NOMO-1 treated with DMSO at 0.1 percent for 48 hours (cell line): Measurements from ENCODE around the gene RNF125.
A peak's percentile ranks its signal among the peaks of the same experiment; 100 is the strongest.

Experiments
- DNase-seq: peaks from one replicate; lab custom pipeline; 2025; ENCODE audit not compliant: unreplicated experiment; lab: John Stamatoyannopoulos, UW

The RNF125 gene

GRCh38 chr18:32021756-32022564 lies 3.3 kb downstream of the RNF125 start:
- no peak for DNase-seq

- DNase-seq: no peak
Observed at GRCh38 chr18:32025744-32026143, 7.1 kb downstream of the RNF125 start.

GRCh38 chr18:32026491-32027086 lies 8.0 kb downstream of the RNF125 start:
- DNase-seq: no peak

GRCh38 chr18:32029558-32029957 lies 10.9 kb downstream of the RNF125 start:
- DNase-seq: no peak

- DNase-seq: no peak
Observed at GRCh38 chr18:32032609-32033008, 14.0 kb downstream of the RNF125 start.

- no peak for DNase-seq
Observed at GRCh38 chr18:32036506-32037180, 18.0 kb downstream of the RNF125 start.

- DNase-seq: no peak
Observed at GRCh38 chr18:32037616-32038015, 19.0 kb downstream of the RNF125 start.

GRCh38 chr18:32040936-32041335 lies 22.3 kb downstream of the RNF125 start:
- peak; percentile 43 for DNase-seq

- DNase-seq: peak; percentile 82
Observed at GRCh38 chr18:32042337-32042736, 23.7 kb downstream of the RNF125 start.

GRCh38 chr18:32048507-32049091 lies 30.0 kb downstream of the RNF125 start:
- peak; percentile 66 for DNase-seq

GRCh38 chr18:32049393-32050171 lies 31.0 kb downstream of the RNF125 start:
- peak; percentile 57 for DNase-seq

- DNase-seq: no peak
Observed at GRCh38 chr18:32056613-32057358, 38.2 kb downstream of the RNF125 start.

- no peak for DNase-seq
Observed at GRCh38 chr18:32057624-32058165, 39.1 kb downstream of the RNF125 start.

- DNase-seq: no peak
Observed at GRCh38 chr18:32060026-32060425, 41.4 kb downstream of the RNF125 start.

- no peak for DNase-seq
Observed at GRCh38 chr18:32067375-32068167, 48.9 kb downstream of the RNF125 start.

GRCh38 chr18:32072321-32072720 lies 53.7 kb downstream of the RNF125 start:
- DNase-seq: peak; percentile 41

- no peak for DNase-seq
Observed at GRCh38 chr18:32074206-32074605, 55.6 kb downstream of the RNF125 start.

GRCh38 chr18:32078845-32079244 lies 60.2 kb downstream of the RNF125 start:
- no peak for DNase-seq

GRCh38 chr18:32081881-32082280 lies 63.3 kb downstream of the RNF125 start:
- no peak for DNase-seq
